H9 (cell line): Measurements from ENCODE around the gene TUBG1. TPM values are rescaled to one million over a fixed set of nuclear protein-coding genes. Genes with fewer than 3 reads are reported as not detected.

ENCODE experiments used
- DNase-seq: peaks from one replicate; pipeline ENCODE4 v3.0.0-alpha.2; 2017
- H2AFZ ChIP-seq: one replicate; pipeline ENCODE4 v1.6.1; 2013; ENCODE audit warnings: mild to moderate bottlenecking, low read length, control low read depth, moderate library complexity
- H2AK5ac ChIP-seq: 2 replicates; pipeline ENCODE4 v1.6.1; 2013; ENCODE audit warnings: low read length, control low read depth, mixed read lengths; ENCODE audit not compliant: insufficient read length
- H2BK120ac ChIP-seq: one replicate; pipeline ENCODE4 v1.6.1; 2013; ENCODE audit warnings: low read depth, mild to moderate bottlenecking, low read length, control low read depth, inconsistent platforms; ENCODE audit not compliant: poor library complexity, severe bottlenecking
- H2BK12ac ChIP-seq: 2 replicates; pipeline ENCODE4 v1.6.1; 2013; ENCODE audit warnings: low read length, control low read depth, mixed read lengths, low read depth; ENCODE audit not compliant: insufficient read length
- H2BK15ac ChIP-seq: 2 replicates; pipeline ENCODE4 v1.6.1; 2013; ENCODE audit warnings: low read depth, low read length, control low read depth
- H2BK20ac ChIP-seq: one replicate; pipeline ENCODE4 v1.6.1; 2013; ENCODE audit warnings: low read depth, mild to moderate bottlenecking, low read length, control low read depth, inconsistent platforms; ENCODE audit not compliant: poor library complexity, severe bottlenecking
- H2BK5ac ChIP-seq: 2 replicates; pipeline ENCODE4 v1.6.1; 2013; ENCODE audit warnings: low read length, control low read depth, mixed read lengths; ENCODE audit not compliant: insufficient read length
- H3K14ac ChIP-seq: 2 replicates; pipeline ENCODE4 v1.6.1; 2013; ENCODE audit warnings: low read length, control low read depth; ENCODE audit not compliant: insufficient read depth
- H3K18ac ChIP-seq: 2 replicates; pipeline ENCODE4 v1.6.1; 2013; ENCODE audit warnings: low read depth, mild to moderate bottlenecking, mixed read lengths, low read length, control low read depth; ENCODE audit not compliant: insufficient read length
- H3K23ac ChIP-seq: 2 replicates; pipeline ENCODE4 v1.6.1; 2013; ENCODE audit warnings: low read length, control low read depth, mixed read lengths, low read depth; ENCODE audit not compliant: insufficient read length
- H3K23me2 ChIP-seq: 2 replicates; pipeline ENCODE4 v1.6.1; 2013; ENCODE audit warnings: low read depth, mild to moderate bottlenecking, mixed read lengths, low read length, control low read depth; ENCODE audit not compliant: insufficient read length, poor library complexity, severe bottlenecking
- H3K27ac ChIP-seq: 2 replicates; pipeline ENCODE4 v1.5.1; 2013; ENCODE audit warnings: low read length, control low read depth, mixed read lengths, low read depth; ENCODE audit not compliant: insufficient read length
- H3K27me3 ChIP-seq: 2 replicates; pipeline ENCODE4 v1.6.1; 2013; ENCODE audit warnings: low read length, control low read depth, inconsistent platforms; ENCODE audit not compliant: insufficient read depth
- H3K4ac ChIP-seq: 2 replicates; pipeline ENCODE4 v1.6.1; 2013; ENCODE audit warnings: low read depth, mild to moderate bottlenecking, control low read depth, inconsistent platforms, low read length, moderate library complexity
- H3K4me1 ChIP-seq: 2 replicates; pipeline ENCODE4 v1.6.1; 2013; ENCODE audit warnings: low read length, control low read depth, inconsistent platforms; ENCODE audit not compliant: insufficient read depth
- H3K4me2 ChIP-seq: 2 replicates; pipeline ENCODE4 v1.6.1; 2013; ENCODE audit warnings: low read length, control low read depth, mixed read lengths; ENCODE audit not compliant: insufficient read length, insufficient read depth
- H3K56ac ChIP-seq: 2 replicates; pipeline ENCODE4 v1.6.1; 2013; ENCODE audit warnings: low read depth, mild to moderate bottlenecking, mixed read lengths, low read length, control low read depth; ENCODE audit not compliant: insufficient read length
- H3K79me1 ChIP-seq: 2 replicates; pipeline ENCODE4 v1.6.1; 2013; ENCODE audit warnings: low read depth, mild to moderate bottlenecking, moderate library complexity, low read length, control low read depth, inconsistent platforms; ENCODE audit not compliant: insufficient read depth, poor library complexity, severe bottlenecking
- H3K79me2 ChIP-seq: 2 replicates; pipeline ENCODE4 v1.6.1; 2013; ENCODE audit warnings: low read length, control low read depth, inconsistent platforms; ENCODE audit not compliant: insufficient read depth
- H3K9ac ChIP-seq: 2 replicates; pipeline ENCODE4 v1.6.1; 2013; ENCODE audit warnings: low read length, control low read depth, mixed read lengths; ENCODE audit not compliant: insufficient read length; ENCODE audit errors: extremely low read depth
- H3K9me3 ChIP-seq: one replicate; pipeline ENCODE4 v1.6.1; 2013; ENCODE audit warnings: low read depth, low read length, inconsistent platforms; ENCODE audit not compliant: control insufficient read depth
- H3T11ph ChIP-seq: one replicate; pipeline ENCODE4 v1.6.1; 2013; ENCODE audit warnings: mild to moderate bottlenecking, low read length, control low read depth, inconsistent platforms
- H4K20me1 ChIP-seq: one replicate; pipeline ENCODE4 v1.6.1; 2013; ENCODE audit not compliant: control insufficient read depth, insufficient read length, insufficient read depth
- H4K5ac ChIP-seq: 2 replicates; pipeline ENCODE4 v1.6.1; 2013; ENCODE audit warnings: low read depth, mild to moderate bottlenecking, mixed read lengths, low read length, control low read depth; ENCODE audit not compliant: insufficient read length
- H4K8ac ChIP-seq: replicated peaks from 2 replicates; pipeline ENCODE4 v1.6.1; 2013; ENCODE audit warnings: low read length, control low read depth, mixed read lengths, low read depth; ENCODE audit not compliant: insufficient read length
- H4K91ac ChIP-seq: 2 replicates; pipeline ENCODE4 v1.6.1; 2013; ENCODE audit warnings: low read depth, mild to moderate bottlenecking, moderate library complexity, mixed read lengths, low read length, control low read depth; ENCODE audit not compliant: insufficient read length
- H3K27ac Mint-ChIP-seq, 3 experiments: 2 replicates in 2 of 3; 3 replicates in 1 of 3; pipeline ENCODE4 v1.8.0; 2020 to 2021; ENCODE audit warnings: mixed read lengths in 3 of 3, mild to moderate bottlenecking in 1 of 3, moderate library complexity in 1 of 3
- H3K27me3 Mint-ChIP-seq: 2 replicates; pipeline ENCODE4 v1.8.0; 2021; ENCODE audit warnings: low read depth, mild to moderate bottlenecking, moderate library complexity, mixed read lengths
- H3K36me3 Mint-ChIP-seq, 3 experiments: 2 replicates in 2 of 3; 3 replicates in 1 of 3; pipeline ENCODE4 v1.8.0; 2020 to 2021; ENCODE audit warnings: low read depth in 3 of 3, mixed read lengths in 3 of 3; ENCODE audit not compliant: insufficient read depth in 1 of 3
- H3K4me1 Mint-ChIP-seq, 2 experiments: 2 replicates each; pipeline ENCODE4 v1.8.0; 2020; ENCODE audit warnings: mixed read lengths in 2 of 2
- H3K4me3 Mint-ChIP-seq, 2 experiments: 2 replicates in 1 of 2; 3 replicates in 1 of 2; pipeline ENCODE4 v1.8.0; 2020 to 2021; ENCODE audit warnings: mild to moderate bottlenecking in 2 of 2, mixed read lengths in 2 of 2, moderate library complexity in 1 of 2
- H3K9me3 Mint-ChIP-seq, 2 experiments: 2 replicates in 1 of 2; 3 replicates in 1 of 2; pipeline ENCODE4 v1.8.0; 2020; ENCODE audit warnings: mild to moderate bottlenecking in 2 of 2, mixed read lengths in 2 of 2, moderate library complexity in 1 of 2
- WGBS: extraction: QIAGEN DNeasy Blood & Tissue Kit; methylation state at CpG from one replicate; pipeline ENCODE4 v1.1.7; 2013; ENCODE audit warnings: missing lambda C conversion rate, low lambda C conversion rate, mixed read lengths; ENCODE audit not compliant: insufficient read length; ENCODE audit errors: extremely low coverage; 5-methylcytosine and 5-hydroxymethylcytosine counted together
- total RNA-seq: library from RNA; stranded (reverse); gene quantifications from 2 replicates; pipeline ENCODE4 v1.2.1, GENCODE V29; 2021
- TF ChIP-seq, protein P1 (sequence below): fragments of 200-600 bp; sonication (generic); conservative IDR thresholded peaks from 3 replicates; pipeline ENCODE4 v1.8.0; 2021; ENCODE audit warnings: antibody characterized with exemption, mild to moderate bottlenecking

TUBG1 gene
- total RNA-seq, 1 experiment from 2014 or later: 122 TPM

GRCh38 chr17:42591411-42591810 is 18.1 kb upstream of the TUBG1 start:
- Histone ChIP-seq H4K20me1 (no peaks in the 10 kb centered on the region), H3K27ac (no peak overlapping the region), H2AFZ (no peak overlapping the region), H2BK20ac (no peak overlapping the region), H3K9me3 (no peaks in the 10 kb centered on the region), H3K27me3 (no peaks in the 10 kb centered on the region), H4K8ac (no peak overlapping the region), H3K23ac (no peak overlapping the region), H3K79me1 (peaks cover 3% of the 10 kb centered on the region), H2AK5ac (no peak overlapping the region), H3K18ac (no peak overlapping the region), H3K79me2 (no peaks in the 10 kb centered on the region), H4K91ac (no peak overlapping the region), H2BK120ac (no peak overlapping the region), H3K23me2 (no peaks in the 10 kb centered on the region), H3T11ph (no peak overlapping the region), H4K5ac (no peak overlapping the region), H2BK12ac (no peak overlapping the region), H2BK15ac (no peak overlapping the region), H3K9ac (no peak overlapping the region), H2BK5ac (no peak overlapping the region), H3K14ac (no peak overlapping the region), H3K56ac (no peak overlapping the region), H3K4me1 (no peaks in the 10 kb centered on the region), H3K4me2 (no peak overlapping the region), H3K4ac (no peak overlapping the region)
- Mint-ChIP-seq H3K4me1 (no peaks in the 10 kb centered on the region), H3K36me3 (peaks cover 6 to 39% (median 32%) of the 10 kb centered on the region in 3 experiments; a peak in 6 of 7 replicates), H3K27me3 (no peaks in the 10 kb centered on the region), H3K27ac (no peak overlapping the region), H3K4me3 (no peak overlapping the region), H3K9me3 (no peaks in the 10 kb centered on the region)
- TF ChIP-seq, protein P1, sequence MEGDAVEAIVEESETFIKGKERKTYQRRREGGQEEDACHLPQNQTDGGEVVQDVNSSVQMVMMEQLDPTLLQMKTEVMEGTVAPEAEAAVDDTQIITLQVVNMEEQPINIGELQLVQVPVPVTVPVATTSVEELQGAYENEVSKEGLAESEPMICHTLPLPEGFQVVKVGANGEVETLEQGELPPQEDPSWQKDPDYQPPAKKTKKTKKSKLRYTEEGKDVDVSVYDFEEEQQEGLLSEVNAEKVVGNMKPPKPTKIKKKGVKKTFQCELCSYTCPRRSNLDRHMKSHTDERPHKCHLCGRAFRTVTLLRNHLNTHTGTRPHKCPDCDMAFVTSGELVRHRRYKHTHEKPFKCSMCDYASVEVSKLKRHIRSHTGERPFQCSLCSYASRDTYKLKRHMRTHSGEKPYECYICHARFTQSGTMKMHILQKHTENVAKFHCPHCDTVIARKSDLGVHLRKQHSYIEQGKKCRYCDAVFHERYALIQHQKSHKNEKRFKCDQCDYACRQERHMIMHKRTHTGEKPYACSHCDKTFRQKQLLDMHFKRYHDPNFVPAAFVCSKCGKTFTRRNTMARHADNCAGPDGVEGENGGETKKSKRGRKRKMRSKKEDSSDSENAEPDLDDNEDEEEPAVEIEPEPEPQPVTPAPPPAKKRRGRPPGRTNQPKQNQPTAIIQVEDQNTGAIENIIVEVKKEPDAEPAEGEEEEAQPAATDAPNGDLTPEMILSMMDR: no peak
- no peak for DNase-seq
- WGBS: no CpG with 5 or more reads among the region's 9 CpGs
